GM12891 (cell line): ENCODE results near the gene MTMR1.

ENCODE experiments used
- PAX5 ChIP-seq: IDR thresholded peaks from 2 replicates; pipeline ENCODE4 v1.6.1; 2011; ENCODE audit warnings: low read length, moderate library complexity, mild to moderate bottlenecking; ENCODE audit not compliant: insufficient read depth, severe bottlenecking
- POLR2A ChIP-seq: IDR thresholded peaks from 2 replicates; pipeline ENCODE4 v1.6.1; 2011; ENCODE audit warnings: low read depth, low read length, control low read depth
- POLR2AphosphoS5 ChIP-seq: IDR thresholded peaks from 2 replicates; pipeline ENCODE4 v1.6.1; 2011; ENCODE audit warnings: low read depth, low read length, control low read depth
- POU2F2 ChIP-seq: IDR thresholded peaks from 2 replicates; pipeline ENCODE4 v1.6.1; 2011; ENCODE audit warnings: low read depth, mild to moderate bottlenecking, control low read depth, low read length, moderate library complexity
- SPI1 ChIP-seq: IDR thresholded peaks from 2 replicates; pipeline ENCODE4 v1.6.1; 2011; ENCODE audit warnings: low read depth, low read length, control low read depth
- TAF1 ChIP-seq: IDR thresholded peaks from 2 replicates; pipeline ENCODE4 v1.6.1; 2011; ENCODE audit warnings: low read depth, low read length, control low read depth

DNA sequence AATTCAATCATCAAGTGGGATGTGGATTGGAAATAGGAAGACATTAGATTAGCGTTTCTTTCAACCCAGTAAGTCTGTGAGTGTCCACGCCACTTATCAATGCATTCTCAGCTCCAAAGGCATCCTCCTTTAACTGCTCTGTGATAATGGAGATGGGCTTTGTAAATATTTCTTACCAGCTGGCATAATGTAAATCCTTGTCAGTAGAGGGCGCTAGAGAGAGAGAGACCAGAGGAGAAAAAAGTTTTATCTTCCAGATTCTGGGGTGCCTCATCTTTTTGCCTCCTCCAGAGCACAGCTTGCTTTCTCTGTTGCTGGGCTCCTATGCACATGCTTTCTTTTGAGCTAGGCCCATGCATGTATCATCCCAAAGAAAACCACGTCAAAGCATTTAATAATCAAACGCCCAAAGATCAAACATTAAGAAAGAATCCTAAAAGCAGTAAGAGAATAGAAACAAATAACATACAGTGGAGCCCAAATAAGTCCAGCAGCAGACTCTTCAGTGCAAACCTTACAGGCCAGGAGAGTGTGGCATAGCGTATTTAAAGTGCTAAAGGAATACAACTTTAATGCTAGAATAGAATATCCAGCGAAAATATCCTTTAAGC lies 9.6 kb upstream of the MTMR1 start:
- TF ChIP-seq POLR2A (no peak), POLR2AphosphoS5 (no peak), TAF1 (no peak), PAX5 (no peak), SPI1 (no peak), POU2F2 (no peak)
